IMR-90 (cell line): ENCODE measurements around the gene STOX2. TPM values are rescaled to one million over a fixed set of nuclear protein-coding genes. Genes with fewer than 3 reads are reported as not detected.

Experiments
- ATAC-seq: fragments of 200-7000 bp; cut with Tn5 transposase; 2 replicates; pipeline ENCODE4 v1.9.1; 2020; ENCODE audit warnings: low read depth, mild to moderate bottlenecking, moderate library complexity
- BruUV-seq: library from RNA; stranded (reverse); fragments of 400-500 nt; replicated peaks from 2 replicates; lab custom pipeline; 2021; lab: Mats Ljungman, UMichigan
- CTCF ChIA-PET: fragments of 300-600 bp; formaldehyde crosslinking; extraction: SDS; loops from one replicate; lab custom pipeline; 2021; ENCODE audit warnings: antibody characterized with exemption; lab: Yijun Ruan, JAX
- POLR2A ChIA-PET: fragments of 300-600 bp; sonication (Branson Sonifier 250); formaldehyde crosslinking; loops from one replicate; lab custom pipeline; 2022; ENCODE audit warnings: antibody characterized with exemption; ENCODE audit not compliant: unreplicated experiment; lab: Charles Lee
- DNase-seq: peaks from one replicate; pipeline ENCODE4 v3.0.0; 2013
- H2AFZ ChIP-seq: replicated peaks from 2 replicates; pipeline ENCODE3; 2013; ENCODE audit warnings: low read length, mild to moderate bottlenecking; ENCODE audit not compliant: poor library complexity
- H2AK5ac ChIP-seq: 2 replicates; pipeline ENCODE4 v1.6.1; 2013; ENCODE audit warnings: low read depth, low read length, inconsistent platforms
- H2AK9ac ChIP-seq: replicated peaks from 2 replicates; pipeline ENCODE3; 2013; ENCODE audit warnings: mild to moderate bottlenecking, low read depth, low read length, moderate library complexity; ENCODE audit not compliant: poor library complexity
- H2BK120ac ChIP-seq: 2 replicates; pipeline ENCODE4 v1.6.1; 2013; ENCODE audit warnings: low read depth, low read length, inconsistent platforms
- H2BK15ac ChIP-seq: 3 replicates; pipeline ENCODE4 v1.6.1; 2013; ENCODE audit warnings: low read depth, low read length, inconsistent platforms
- H2BK20ac ChIP-seq: 2 replicates; pipeline ENCODE4 v1.6.1; 2013; ENCODE audit warnings: low read depth, mild to moderate bottlenecking, inconsistent platforms, low read length, moderate library complexity
- H2BK5ac ChIP-seq: 2 replicates; pipeline ENCODE4 v1.6.1; 2013; ENCODE audit warnings: mild to moderate bottlenecking, low read depth, low read length, inconsistent platforms; ENCODE audit not compliant: poor library complexity, severe bottlenecking
- H3K14ac ChIP-seq: replicated peaks from 2 replicates; pipeline ENCODE4 v1.6.1; 2013; ENCODE audit warnings: low read depth, low read length, inconsistent platforms
- H3K18ac ChIP-seq: 2 replicates; pipeline ENCODE4 v1.6.1; 2013; ENCODE audit warnings: low read depth, low read length, control low read depth
- H3K23ac ChIP-seq: 2 replicates; pipeline ENCODE4 v1.6.1; 2013; ENCODE audit warnings: low read depth, low read length, inconsistent platforms
- H3K27ac ChIP-seq: 2 replicates; pipeline ENCODE4 v1.5.1; 2013; ENCODE audit warnings: mild to moderate bottlenecking, control low read depth, low read length; ENCODE audit not compliant: insufficient read depth
- H3K27me3 ChIP-seq: 2 replicates; pipeline ENCODE4 v1.6.1; 2013; ENCODE audit warnings: low read length; ENCODE audit not compliant: control insufficient read depth, insufficient read depth
- H3K36me3 ChIP-seq: 2 replicates; pipeline ENCODE4 v1.6.1; 2013; ENCODE audit warnings: low read length, mixed read lengths; ENCODE audit not compliant: control insufficient read depth, insufficient read depth
- H3K4ac ChIP-seq: 2 replicates; pipeline ENCODE4 v1.6.1; 2013; ENCODE audit warnings: low read depth, low read length, inconsistent platforms
- H3K4me1 ChIP-seq: 2 replicates; pipeline ENCODE4 v1.6.1; 2013; ENCODE audit warnings: low read length, mixed read lengths; ENCODE audit not compliant: control insufficient read depth, insufficient read depth
- H3K4me2 ChIP-seq: 2 replicates; pipeline ENCODE4 v1.6.1; 2013; ENCODE audit warnings: low read depth, mild to moderate bottlenecking, control low read depth, low read length, moderate library complexity
- H3K4me3 ChIP-seq: 2 replicates; pipeline ENCODE4 v1.5.1; 2013; ENCODE audit warnings: low read depth, mild to moderate bottlenecking, control low read depth, low read length, moderate library complexity; ENCODE audit not compliant: insufficient read depth
- H3K56ac ChIP-seq: 2 replicates; pipeline ENCODE4 v1.6.1; 2013; ENCODE audit warnings: low read length, inconsistent platforms; ENCODE audit not compliant: insufficient read depth; ENCODE audit errors: extremely low read depth
- H3K79me1 ChIP-seq, 2 experiments: 2 replicates each; pipeline ENCODE4 v1.6.1; 2013; ENCODE audit warnings: low read length in 2 of 2, inconsistent platforms in 1 of 2, low read depth in 1 of 2
- H3K9ac ChIP-seq: 2 replicates; pipeline ENCODE4 v1.6.1; 2013; ENCODE audit warnings: low read depth, low read length, control low read depth
- H3K9me1 ChIP-seq: 2 replicates; pipeline ENCODE4 v1.6.1; 2013; ENCODE audit warnings: low read length, inconsistent platforms; ENCODE audit not compliant: insufficient read depth
- H3K9me3 ChIP-seq: 2 replicates; pipeline ENCODE4 v1.6.1; 2013; ENCODE audit warnings: low read length; ENCODE audit not compliant: control insufficient read depth, insufficient read depth
- H4K20me1 ChIP-seq: 2 replicates; pipeline ENCODE4 v1.6.1; 2013; ENCODE audit warnings: low read length, inconsistent platforms; ENCODE audit not compliant: insufficient read depth
- H4K5ac ChIP-seq: 2 replicates; pipeline ENCODE4 v1.6.1; 2013; ENCODE audit warnings: mild to moderate bottlenecking, low read depth, low read length, control low read depth
- H4K8ac ChIP-seq, 2 experiments: 2 replicates each; pipeline ENCODE4 v1.6.1; 2013; ENCODE audit warnings: low read depth in 2 of 2, low read length in 2 of 2, control low read depth in 1 of 2, inconsistent platforms in 1 of 2
- H4K91ac ChIP-seq: 2 replicates; pipeline ENCODE4 v1.6.1; 2013; ENCODE audit warnings: low read depth, low read length, inconsistent platforms; ENCODE audit not compliant: insufficient read depth
- BHLHE40 ChIP-seq: fragments of 150-350 bp; IDR thresholded peaks from 2 replicates; pipeline ENCODE4 v1.6.1; 2016; ENCODE audit warnings: mild to moderate bottlenecking, low read depth, low read length
- CEBPB ChIP-seq: IDR thresholded peaks from 2 replicates; pipeline ENCODE4 v1.6.1; 2012; ENCODE audit warnings: low read depth, low read length, improper control_type of control experiment
- ELK1 ChIP-seq: fragments of 150-350 bp; IDR thresholded peaks from 2 replicates; pipeline ENCODE4 v1.6.1; 2016; ENCODE audit warnings: low read depth, mild to moderate bottlenecking, low read length, moderate library complexity, borderline replicate concordance
- FOS ChIP-seq: fragments of 150-350 bp; IDR thresholded peaks from 2 replicates; pipeline ENCODE4 v1.6.1; 2016; ENCODE audit warnings: low read depth, low read length
- MAFK ChIP-seq: IDR thresholded peaks from 2 replicates; pipeline ENCODE4 v1.6.1; 2012; ENCODE audit warnings: low read depth, low read length, improper control_type of control experiment
- MAZ ChIP-seq: IDR thresholded peaks from 2 replicates; pipeline ENCODE4 v1.6.1; 2012; ENCODE audit warnings: low read depth, mild to moderate bottlenecking, low read length, improper control_type of control experiment, moderate library complexity, borderline replicate concordance
- POLR2A ChIP-seq: IDR thresholded peaks from 2 replicates; pipeline ENCODE4 v1.6.1; 2012; ENCODE audit warnings: mild to moderate bottlenecking, low read depth, low read length
- RAD21 ChIP-seq: IDR thresholded peaks from 2 replicates; pipeline ENCODE4 v1.6.1; 2012; ENCODE audit warnings: low read length, improper control_type of control experiment
- RCOR1 ChIP-seq: IDR thresholded peaks from 2 replicates; pipeline ENCODE4 v1.6.1; 2012; ENCODE audit warnings: mild to moderate bottlenecking, low read length, improper control_type of control experiment; ENCODE audit not compliant: insufficient replicate concordance
- RFX5 ChIP-seq: IDR thresholded peaks from 2 replicates; pipeline ENCODE4 v1.8.0; 2012; ENCODE audit warnings: low read depth, mild to moderate bottlenecking, low read length, moderate library complexity
- SMC3 ChIP-seq: fragments of 150-350 bp; IDR thresholded peaks from 2 replicates; pipeline ENCODE4 v1.6.1; 2016; ENCODE audit warnings: low read depth, mild to moderate bottlenecking, antibody characterized with exemption, low read length, moderate library complexity
- USF2 ChIP-seq: fragments of 150-350 bp; IDR thresholded peaks from 2 replicates; pipeline ENCODE4 v1.6.1; 2017; ENCODE audit warnings: mild to moderate bottlenecking, antibody characterized with exemption, low read length, low read depth
- WGBS, 2 experiments: methylation state at CpG; one replicate each; pipeline versions ENCODE4 v1.1.5 to v1.1.7; 2013; ENCODE audit warnings: missing lambda C conversion rate in 2 of 2; ENCODE audit not compliant: insufficient read length in 1 of 2; ENCODE audit errors: extremely low coverage in 2 of 2; 5-methylcytosine and 5-hydroxymethylcytosine counted together
- dilution Hi-C: fragments of 300-500 bp; cut with HindIII; formaldehyde crosslinking; loops from one replicate; pipeline ENCODE4 v1.14.3; 2018; ENCODE audit warnings: low sequenced_read_pairs; ENCODE audit not compliant: unreplicated experiment
- in situ Hi-C: fragments of 300-500 bp; cut with MboI; formaldehyde crosslinking; loops from 3 replicates; pipeline ENCODE4 v1.14.3; 2019; ENCODE audit warnings: low sequenced_read_pairs, inconsistent platforms, mixed read lengths
- intact Hi-C: fragments of 100-400 bp; cut with micrococcal nuclease; formaldehyde crosslinking; loops from 2 replicates; pipeline ENCODE4 v1.10.0; 2022
- polyA plus RNA-seq, 3 experiments: library from polyadenylated mRNA; depleted of rRNA; stranded (reverse); fragments of >200 nt; gene quantifications; 2 replicates each; pipeline ENCODE4 v1.2.3, GENCODE V29; 2012; ENCODE audit warnings: low replicate concordance in 1 of 3
- total RNA-seq: library from RNA; depleted of rRNA; stranded (reverse); fragments of >200 nt; gene quantifications from 2 replicates; pipeline ENCODE4 v1.2.3, GENCODE V29; 2012

STOX2 gene
- total and polyA plus RNA-seq, 2 of the 4 experiments (the other 2 are of a cell fraction) = 1.1 to 5.4 TPM

- no peak overlapping the region for H3K23ac ChIP-seq
- no peak overlapping the region for H4K8ac ChIP-seq
- POLR2A ChIA-PET = interaction anchor here (0.6 kb wide), 1 partner anchor 48 kb away, joined by 5 read pairs; no protein-coding TSS in a partner anchor
- no peak overlapping the region for H3K56ac ChIP-seq
- no peak overlapping the region for H3K9ac ChIP-seq
- peaks cover 2% of the 10 kb centered on the region; the same call in 1 of the 2 replicates for H3K9me1 ChIP-seq
- no peak overlapping the region for H3K4me2 ChIP-seq
- H3K79me1 ChIP-seq = no peaks in the 10 kb centered on the region
- no peak overlapping the region for H2AK9ac ChIP-seq
- no peak overlapping the region for H4K5ac ChIP-seq
- no peak for ATAC-seq
- H2BK15ac ChIP-seq = no peak overlapping the region
- H2BK5ac ChIP-seq = no peak overlapping the region
- 63% methylated on average over 2 of the region's 3 CpGs; no CpG with 5 or more reads in 1 of the 2 experiments for WGBS, 2 experiments
- no peak overlapping the region for H3K27ac ChIP-seq
- in situ Hi-C loops (no loop called here), intact Hi-C loops (no loop called here), dilution Hi-C loops (no loop called here)
- no peak overlapping the region for H2BK120ac ChIP-seq
- H3K9me3 ChIP-seq = no peaks in the 10 kb centered on the region
- H3K18ac ChIP-seq = no peak overlapping the region
- BruUV-seq = no TSS peak
- no peak overlapping the region for H2AFZ ChIP-seq
- no peak overlapping the region for H3K4me3 ChIP-seq
- no peak overlapping the region for H2AK5ac ChIP-seq
- no peak overlapping the region for H3K4ac ChIP-seq
- H3K4me1 ChIP-seq = no peaks in the 10 kb centered on the region
- no peak for DNase-seq
- no peak overlapping the region for H4K91ac ChIP-seq
- no peaks in the 10 kb centered on the region for H4K20me1 ChIP-seq
- CTCF ChIA-PET = no interaction called here
- H3K27me3 ChIP-seq = peaks cover 8% of the 10 kb centered on the region
- no peak for TF ChIP-seq MAZ
- TF ChIP-seq RAD21 = no peak
- no peak for TF ChIP-seq BHLHE40
- TF ChIP-seq ELK1 = no peak
- no peak for TF ChIP-seq RFX5
- TF ChIP-seq MAFK = no peak
- TF ChIP-seq POLR2A = no peak
- TF ChIP-seq SMC3 = no peak
- TF ChIP-seq CEBPB = no peak
- TF ChIP-seq USF2 = no peak
- no peak for TF ChIP-seq RCOR1
- no peak for TF ChIP-seq FOS
- no peaks in the 10 kb centered on the region for H3K36me3 ChIP-seq
- H3K14ac ChIP-seq = no peak overlapping the region
- H2BK20ac ChIP-seq = no peak overlapping the region
Observed at GRCh38 chr4:183870997-183871396, 34.1 kb upstream of the STOX2 start.
